GM21367 (cell line): ENCODE results near the gene SLC39A12.

ENCODE experiments used
- ATAC-seq: cut with Tn5 transposase; IDR thresholded peaks from one replicate; pipeline ENCODE4 v1.9.1; 2021; ENCODE audit not compliant: unreplicated experiment

The SLC39A12 gene

DNA sequence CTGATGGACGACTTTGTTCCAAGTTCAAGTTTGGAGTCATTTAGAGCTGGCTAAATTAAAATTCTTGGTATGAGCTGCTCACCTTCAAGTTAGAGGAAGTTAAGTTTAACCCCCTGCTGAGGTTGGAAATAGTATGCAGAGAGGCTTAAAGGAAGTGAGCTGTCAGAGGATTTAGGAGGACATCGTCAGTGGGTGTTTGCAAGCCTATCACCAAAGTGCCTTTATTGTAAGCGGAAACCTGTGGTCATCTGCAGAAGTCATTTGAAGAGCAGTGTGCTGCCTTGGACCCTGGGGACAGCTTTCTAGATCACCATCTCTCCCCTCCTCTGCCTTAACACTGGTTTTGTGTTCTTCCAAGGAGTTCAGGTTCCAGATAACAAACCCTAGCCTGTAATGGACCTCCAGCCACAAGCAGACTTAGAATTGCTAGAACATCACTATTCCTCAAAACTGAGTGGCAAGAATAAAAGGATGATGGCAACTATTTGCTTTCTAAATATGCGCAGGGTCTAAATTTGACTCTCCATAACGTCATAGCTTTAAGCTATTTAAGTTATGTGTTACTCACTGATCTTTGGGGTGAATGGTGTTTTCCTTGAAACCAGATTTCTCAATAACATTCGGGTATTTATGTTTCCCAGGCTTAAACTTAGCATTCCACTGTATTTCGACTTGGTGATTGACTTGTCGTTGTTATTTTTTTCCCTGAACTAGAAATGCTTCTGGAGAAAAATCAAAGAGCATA, 93.4 kb downstream of the SLC39A12 start:
- no peak for ATAC-seq

DNA sequence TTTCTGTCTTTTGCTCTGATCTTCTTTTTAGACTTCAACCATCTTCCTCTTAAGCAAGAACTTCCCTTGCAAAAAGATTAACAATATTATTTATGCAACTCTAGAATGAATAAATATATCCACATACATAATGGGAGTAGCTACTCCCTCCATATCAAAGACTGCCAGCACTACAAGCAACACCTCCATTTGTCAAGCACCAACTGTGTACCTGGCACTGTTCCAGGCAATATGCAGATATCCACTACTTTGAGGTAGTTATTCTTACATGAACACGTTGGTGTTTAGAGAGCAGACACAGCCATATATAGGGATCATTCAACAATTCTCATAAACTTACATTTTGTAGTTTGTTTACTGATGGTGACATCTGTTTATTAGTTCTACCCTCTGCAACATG, 104.9 kb downstream of the SLC39A12 start:
- ATAC-seq = no peak

DNA sequence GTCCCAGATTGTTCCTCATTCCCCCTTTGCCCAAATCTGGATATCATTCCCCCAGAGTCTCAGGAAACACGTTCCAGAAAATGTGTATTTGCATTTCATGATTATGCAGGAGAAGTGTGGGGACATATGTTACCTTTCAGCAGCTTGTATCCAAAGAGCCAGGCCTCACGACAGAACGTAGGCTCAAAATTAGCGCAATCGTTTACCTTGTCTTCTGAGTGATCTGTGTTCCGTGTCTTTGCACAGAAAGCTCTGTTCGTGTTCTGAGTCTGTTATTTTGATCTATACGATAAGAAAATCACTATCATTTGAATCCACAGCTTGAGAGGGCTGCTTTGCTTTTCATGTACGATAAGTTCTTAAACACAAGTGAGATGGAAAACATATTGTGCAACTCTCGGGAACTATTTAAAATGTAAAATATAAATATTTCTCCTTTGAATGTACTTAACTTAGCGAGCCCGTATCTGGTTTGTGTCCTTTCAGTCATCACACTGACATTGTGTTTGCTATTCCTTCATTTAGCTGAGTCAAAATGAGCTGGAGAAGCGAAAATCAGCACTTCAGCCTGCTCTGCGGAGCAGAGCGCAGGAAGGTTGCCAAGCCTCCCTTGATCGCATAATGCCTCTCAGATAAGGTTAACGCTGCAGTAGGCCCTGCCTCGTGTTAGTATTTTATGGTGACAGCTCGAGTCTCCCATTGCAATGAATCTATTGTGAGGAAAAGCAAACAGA, 108.3 kb downstream of the SLC39A12 start:
- no peak for ATAC-seq

DNA sequence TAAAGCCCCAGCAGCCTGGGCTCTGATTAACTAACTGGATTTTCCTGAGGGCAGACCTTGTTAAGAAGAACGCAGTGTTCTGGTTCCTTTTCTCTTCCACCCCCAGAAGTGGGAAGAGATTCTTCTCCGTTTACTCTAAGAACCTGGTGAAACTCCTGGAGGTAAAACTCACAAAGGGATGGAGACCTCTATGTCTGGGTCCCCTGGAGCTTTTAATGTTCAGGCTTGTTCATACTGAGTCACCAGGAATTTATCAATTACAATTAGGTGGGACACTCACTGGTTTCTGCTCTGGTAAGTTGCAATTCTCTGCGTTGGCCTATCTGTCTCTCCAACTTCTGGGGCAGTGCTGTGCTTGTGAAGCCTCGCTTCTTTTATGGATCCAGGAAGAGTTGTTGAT, 115.2 kb downstream of the SLC39A12 start:
- ATAC-seq = no peak

DNA sequence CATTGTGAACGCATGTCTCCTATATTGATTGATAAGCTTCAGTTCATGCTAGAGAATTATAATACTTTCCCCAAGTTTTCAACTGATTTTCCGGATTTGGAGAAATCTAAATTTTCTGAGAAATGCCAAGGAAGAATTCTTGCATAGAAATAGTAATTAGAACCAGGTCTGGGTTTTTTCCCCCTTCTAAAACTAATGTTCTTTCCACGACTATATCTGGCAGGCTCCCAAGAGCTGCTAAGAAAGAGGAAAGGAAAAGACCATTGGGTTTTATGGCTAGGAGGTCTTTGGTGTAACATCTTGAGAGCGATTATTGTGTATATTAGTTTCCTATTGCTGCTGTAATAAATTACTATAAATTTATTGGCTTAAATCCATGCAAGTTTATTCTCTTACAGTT, 116.7 kb downstream of the SLC39A12 start:
- ATAC-seq = no peak

DNA sequence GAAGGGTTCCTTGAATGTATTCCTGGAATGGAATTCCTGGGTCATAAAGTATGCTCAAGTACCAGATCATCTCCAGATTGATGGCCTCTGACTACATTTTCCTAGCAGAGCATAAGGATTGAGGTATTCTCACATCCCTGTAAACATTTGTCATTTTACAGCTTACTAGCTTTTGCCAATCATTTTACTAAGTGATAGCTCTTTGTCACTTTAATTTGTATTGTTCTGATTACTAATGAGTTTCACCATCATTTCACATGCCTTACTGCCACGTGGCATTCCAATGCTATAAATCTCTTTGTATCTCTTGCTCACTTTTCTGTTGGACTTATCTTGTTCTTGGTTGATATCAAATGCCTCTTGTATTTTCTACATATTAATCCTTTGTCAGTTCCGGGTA, 119.9 kb downstream of the SLC39A12 start:
- ATAC-seq = no peak

DNA sequence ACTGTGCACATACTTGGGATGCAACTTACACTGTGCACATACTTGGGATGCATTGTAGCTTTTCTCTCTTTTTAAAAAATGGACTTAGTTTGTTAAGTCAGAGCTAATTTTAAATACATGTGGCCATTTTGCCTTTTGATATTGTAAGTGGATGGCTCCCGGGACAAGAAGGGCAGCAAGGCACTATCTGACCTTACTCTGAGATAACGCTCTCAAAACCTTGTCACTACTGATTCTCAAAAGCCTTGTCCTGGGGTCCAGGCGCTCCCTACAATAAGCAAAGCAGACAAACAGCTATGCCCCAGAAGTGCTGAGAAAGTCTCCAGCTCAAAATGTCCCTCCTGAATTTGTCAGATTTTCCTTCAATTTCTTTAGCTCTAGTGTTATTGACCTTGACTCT, 121.6 kb downstream of the SLC39A12 start:
- no peak for ATAC-seq

DNA sequence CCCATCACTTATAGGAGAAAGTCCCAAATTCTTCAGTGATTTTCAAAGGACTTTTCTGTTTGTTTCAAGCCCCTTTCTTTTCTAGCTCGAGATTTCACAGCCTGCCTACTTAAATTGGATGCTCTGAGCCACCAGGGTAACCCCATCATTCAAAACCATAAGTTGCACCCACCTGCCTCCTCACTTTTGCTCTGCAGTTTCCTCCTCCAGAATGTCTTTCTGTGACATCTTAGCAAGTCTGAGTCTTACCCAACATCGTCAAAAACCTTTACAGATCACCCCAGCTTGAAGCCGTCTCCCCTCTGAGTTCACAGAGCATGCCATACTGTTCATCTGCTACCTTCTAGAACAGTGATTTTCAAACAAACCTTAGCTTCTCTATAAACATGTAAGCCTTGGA, 124.2 kb downstream of the SLC39A12 start:
- ATAC-seq = no peak

DNA sequence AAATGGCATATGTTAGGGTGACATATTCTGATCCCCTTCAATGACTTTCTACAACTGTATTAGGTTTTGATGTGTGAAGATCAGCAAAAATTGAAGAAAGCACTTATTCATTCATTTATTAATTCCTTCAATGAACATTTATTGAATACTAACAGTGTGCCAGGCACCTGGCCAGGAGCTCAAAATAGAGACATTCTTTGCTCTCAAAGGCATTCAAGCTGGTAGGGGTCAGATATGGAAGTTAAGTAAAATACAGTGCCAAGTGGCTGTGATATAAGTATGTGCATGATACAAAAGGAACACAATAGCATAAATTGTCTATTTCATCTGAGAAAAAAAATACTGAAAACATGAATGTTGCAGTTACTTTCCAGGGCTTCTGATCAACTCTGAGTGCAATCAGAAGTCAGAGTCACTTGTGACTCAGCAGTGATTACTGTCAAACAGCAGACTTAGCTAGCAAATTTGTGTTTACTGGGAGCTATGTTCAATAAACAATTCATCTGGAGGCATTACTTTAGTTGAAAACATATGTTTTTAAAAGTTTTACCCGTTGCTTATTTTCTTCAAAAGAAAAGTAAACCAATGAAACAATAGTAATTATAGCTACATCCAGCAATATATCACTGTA, 128.1 kb downstream of the SLC39A12 start:
- no peak for ATAC-seq

DNA sequence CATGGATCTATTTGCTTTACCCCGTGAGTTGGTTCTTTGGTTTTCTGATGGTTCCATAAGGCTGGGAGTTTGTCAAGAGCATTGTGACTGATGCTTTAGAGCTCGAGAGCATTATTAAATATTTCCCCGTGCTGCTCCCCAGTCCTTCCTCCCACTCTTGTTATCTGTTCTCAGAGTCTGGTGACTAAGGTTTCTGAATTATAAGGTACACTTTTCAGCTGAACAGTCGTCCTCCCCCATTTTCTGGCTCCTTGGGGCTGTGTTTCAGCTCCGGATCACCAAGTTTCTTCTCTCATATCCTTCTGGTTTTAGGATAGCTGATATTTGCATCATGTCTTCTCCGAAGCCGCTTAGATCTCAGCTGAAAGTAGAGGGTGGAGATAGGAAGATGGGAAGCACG, 130.7 kb downstream of the SLC39A12 start:
- ATAC-seq = no peak

DNA sequence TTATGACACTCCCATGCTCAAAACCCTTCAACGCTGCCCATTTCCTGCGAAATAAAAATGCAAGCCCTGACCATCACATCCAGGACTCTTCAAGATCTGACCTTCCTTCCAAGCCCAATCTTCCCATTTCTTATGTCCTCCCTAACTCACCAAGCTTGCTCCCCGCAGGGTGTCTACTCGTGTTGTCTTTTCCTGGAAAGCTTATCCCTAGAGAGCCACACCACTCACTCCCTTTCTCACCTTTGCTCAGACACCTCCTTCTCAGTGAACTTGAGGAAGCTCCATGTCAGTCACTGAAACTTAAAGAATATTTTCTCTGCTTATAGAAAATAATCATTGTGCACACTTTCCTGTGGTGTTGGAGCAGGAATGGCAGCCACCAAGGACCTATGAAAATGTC, 134.1 kb downstream of the SLC39A12 start:
- ATAC-seq = no peak

DNA sequence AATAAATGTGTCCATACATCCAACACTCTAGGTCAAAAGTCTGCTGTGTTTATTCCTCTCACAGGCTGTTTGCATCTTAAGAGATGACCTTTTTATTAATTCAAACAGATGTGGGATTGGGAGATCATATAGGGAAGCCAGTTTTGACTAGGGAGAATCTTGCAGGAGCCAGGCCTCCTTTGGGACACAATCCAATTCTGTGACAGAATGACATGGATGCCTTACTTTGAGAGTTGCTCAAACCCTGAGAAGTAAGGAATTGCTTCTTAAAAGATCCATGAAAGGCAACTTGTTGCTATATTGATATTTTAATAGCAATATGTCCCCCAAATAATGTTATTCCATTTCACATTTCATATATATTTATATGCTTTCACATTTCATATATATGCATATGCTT, 135.0 kb downstream of the SLC39A12 start:
- no peak for ATAC-seq

DNA sequence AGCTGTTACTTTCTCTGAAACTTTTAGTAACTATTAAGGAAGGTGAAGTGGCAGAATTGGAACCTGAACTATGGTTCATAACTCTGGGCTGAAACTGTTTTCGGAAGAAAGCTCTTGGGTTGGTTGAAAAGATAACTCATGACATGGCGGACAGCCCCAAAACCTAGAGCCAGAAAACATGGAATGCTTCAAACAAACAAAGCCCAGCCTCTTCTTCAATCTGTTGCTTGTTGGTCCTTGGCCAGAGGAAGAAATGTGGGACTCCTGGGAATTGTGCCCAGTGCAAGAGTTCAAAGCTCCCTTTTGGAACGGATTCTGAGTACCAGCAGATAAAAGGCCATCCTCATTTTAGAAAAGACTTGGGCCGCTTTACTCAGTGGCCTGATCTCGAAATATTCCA, 135.6 kb downstream of the SLC39A12 start:
- ATAC-seq = no peak
